HK-2 (cell line): Measurements from ENCODE around the gene TAL1.
"Not testable (repeated sequence)": the region's sequence is repeated elsewhere in the genome, so short reads cannot be mapped to it uniquely, and the experiment has no call there.

Source experiments
- DNase-seq: peaks from one replicate; pipeline ENCODE4 v3.0.0-alpha.2; 2018; ENCODE audit not compliant: unreplicated experiment

The TAL1 gene

GRCh38 chr1:47232187-47232874 lies at the start of gene TAL1:
TAL1 (minus strand) TSS chr1:47232225; CDS start chr1:47225888, 6,337 bp downstream.
- no peak for DNase-seq

- DNase-seq, result no peak
Measured at GRCh38 chr1:47280142-47280541, 48.1 kb upstream of the TAL1 start.

- no peak for DNase-seq
Measured at GRCh38 chr1:47276850-47277249, 44.8 kb upstream of the TAL1 start.

GRCh38 chr1:47275811-47276210 lies 43.8 kb upstream of the TAL1 start:
- DNase-seq, result not testable (repeated sequence)

GRCh38 chr1:47265529-47265928 lies 33.5 kb upstream of the TAL1 start:
- not testable (repeated sequence) for DNase-seq

GRCh38 chr1:47262787-47263413 lies 30.9 kb upstream of the TAL1 start:
- DNase-seq, result peak; percentile 40

GRCh38 chr1:47257224-47257623 lies 25.2 kb upstream of the TAL1 start:
- DNase-seq, result no peak

- no peak for DNase-seq
Measured at GRCh38 chr1:47252795-47253194, 20.8 kb upstream of the TAL1 start.

GRCh38 chr1:47252369-47252768 lies 20.3 kb upstream of the TAL1 start:
- no peak for DNase-seq

GRCh38 chr1:47249755-47250154 lies 17.7 kb upstream of the TAL1 start:
- DNase-seq, result no peak

- DNase-seq, result no peak
Measured at GRCh38 chr1:47244339-47244862, 12.4 kb upstream of the TAL1 start.

- DNase-seq, result no peak
Measured at GRCh38 chr1:47243910-47244309, 11.9 kb upstream of the TAL1 start.

GRCh38 chr1:47241114-47242113 lies 9.4 kb upstream of the TAL1 start:
- DNase-seq, result no peak

- DNase-seq, result no peak
Measured at GRCh38 chr1:47238935-47239592, 7.0 kb upstream of the TAL1 start.

- no peak for DNase-seq
Measured at GRCh38 chr1:47235806-47236205, 3.8 kb upstream of the TAL1 start.

GRCh38 chr1:47235241-47235681 lies 3.2 kb upstream of the TAL1 start:
- DNase-seq, result no peak

GRCh38 chr1:47233186-47233585 lies 1.2 kb upstream of the TAL1 start:
- no peak for DNase-seq

- DNase-seq, result peak; percentile 39
Measured at GRCh38 chr1:47231301-47232186, 481 bp downstream of the TAL1 start.

- peak; percentile 33 for DNase-seq
Measured at GRCh38 chr1:47230692-47231300, 1.2 kb downstream of the TAL1 start.
